Activated CD4-positive, alpha-beta T cell treated with anti-CD3 and anti-CD28 coated beads for 36 hours (primary cell): Measurements from ENCODE around the gene NLRC5. TPM values are rescaled to one million over a fixed set of nuclear protein-coding genes. Genes with fewer than 3 reads are reported as not detected.
"Not testable (repeated sequence)": the region's sequence is repeated elsewhere in the genome, so short reads cannot be mapped to it uniquely, and the experiment has no call there.

ENCODE experiments used
- ATAC-seq: fragments of 200-7000 bp; cut with Tn5 transposase; one replicate; pipeline ENCODE4 v1.10.0; 2021; ENCODE audit warnings: mild to moderate bottlenecking, moderate library complexity
- CTCF ChIA-PET: fragments of 350-600 bp; sonication (Branson Sonifier 250); formaldehyde crosslinking; loops from one replicate; lab custom pipeline; 2021; ENCODE audit warnings: antibody characterized with exemption; lab: Charles Lee
- POLR2A ChIA-PET: fragments of 350-600 bp; sonication (Branson Sonifier 250); formaldehyde crosslinking; loops from one replicate; lab custom pipeline; 2021; ENCODE audit warnings: antibody characterized with exemption, inconsistent platforms; lab: Charles Lee
- DNase-seq: peaks from one replicate; pipeline ENCODE4 v3.0.0-alpha.2; 2020
- H3K27ac Mint-ChIP-seq: one replicate; pipeline ENCODE4 v1.8.0; 2021; ENCODE audit warnings: mixed read lengths
- H3K27me3 Mint-ChIP-seq: one replicate; pipeline ENCODE4 v1.8.0; 2021; ENCODE audit warnings: mixed read lengths
- H3K36me3 Mint-ChIP-seq: one replicate; pipeline ENCODE4 v1.8.0; 2021; ENCODE audit warnings: low read depth, mixed read lengths
- H3K4me1 Mint-ChIP-seq: one replicate; pipeline ENCODE4 v1.8.0; 2021; ENCODE audit warnings: mixed read lengths
- H3K4me3 Mint-ChIP-seq: one replicate; pipeline ENCODE4 v1.8.0; 2021; ENCODE audit warnings: mild to moderate bottlenecking, moderate library complexity, mixed read lengths
- H3K9me3 Mint-ChIP-seq: one replicate; pipeline ENCODE4 v1.8.0; 2021; ENCODE audit warnings: low read depth, mixed read lengths
- intact Hi-C, 2 experiments: fragments of 100-400 bp; cut with DNase I in 1 of 2; cut with micrococcal nuclease in 1 of 2; formaldehyde crosslinking; loops; one replicate each; pipeline versions ENCODE4 v1.14.2 to v1.15.1; 2022 to 2024; cut with DNase I, micrococcal nuclease
- total RNA-seq, 2 experiments: library from RNA; stranded (reverse); gene quantifications; one replicate each; pipeline ENCODE4 v1.2.3, GENCODE V29; 2021

The NLRC5 gene
- total RNA-seq, 2 experiments from 2014 or later: 143 to 175 TPM

- ATAC-seq (no peak), DNase-seq (peak; percentile 35)
- intact Hi-C loops: no loop called here
- POLR2A ChIA-PET: interaction anchor here (0.6 kb wide), 1 partner anchor 1283 kb away, joined by 3 read pairs; no protein-coding TSS in a partner anchor
- Mint-ChIP-seq H3K27ac (no peak overlapping the region), H3K9me3 (no peaks in the 10 kb centered on the region), H3K27me3 (no peaks in the 10 kb centered on the region), H3K4me1 (peaks cover 8% of the 10 kb centered on the region), H3K36me3 (no peaks in the 10 kb centered on the region), H3K4me3 (no peak overlapping the region)
- CTCF ChIA-PET: interaction anchor here (1.0 to 1.1 kb wide), 2 partner anchors 52 to 162 kb away, joined by 3 read pairs; no protein-coding TSS in a partner anchor
Observed at GRCh38 chr16:57106767-57107166, 117.4 kb downstream of the NLRC5 start.

- CTCF ChIA-PET: interaction anchor here (0.9 to 1.1 kb wide), 3 partner anchors 51 to 197 kb away, joined by 3 read pairs; no protein-coding TSS in a partner anchor
- H3K27me3 Mint-ChIP-seq: no peaks in the 10 kb centered on the region
Observed at GRCh38 chr16:57107321-57107922, 118.1 kb downstream of the NLRC5 start.

DNA sequence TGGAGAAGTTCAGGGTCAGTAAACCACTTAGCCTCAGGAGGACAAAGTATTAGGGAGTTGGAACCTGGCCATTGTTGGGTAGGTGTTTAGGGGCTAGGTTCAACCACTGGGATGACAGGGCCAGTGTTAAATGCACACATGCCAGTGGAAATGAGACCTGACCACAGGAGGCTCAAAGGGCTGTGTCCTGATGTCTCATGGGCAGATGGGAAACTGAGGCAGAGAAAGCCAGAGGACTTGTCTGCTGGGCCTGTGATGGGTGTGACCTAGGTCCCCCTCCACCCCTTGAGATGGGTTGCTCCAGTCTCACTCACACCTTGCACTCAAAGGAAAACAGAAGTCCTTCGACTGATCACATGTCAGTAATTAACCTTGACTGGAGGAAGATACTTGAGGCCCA, 119.1 kb downstream of the NLRC5 start:
- Mint-ChIP-seq H3K4me3 (no peak overlapping the region), H3K36me3 (no peaks in the 10 kb centered on the region), H3K4me1 (peaks cover 12% of the 10 kb centered on the region), H3K9me3 (no peaks in the 10 kb centered on the region), H3K27ac (no peak overlapping the region), H3K27me3 (no peaks in the 10 kb centered on the region)
- ATAC-seq: no peak
- intact Hi-C loops: loop anchor here in 1 of 2 experiments (2.0 kb wide), 1 partner anchor 14 kb away; no protein-coding TSS in a partner anchor
- POLR2A ChIA-PET: no interaction called here
- no peak for DNase-seq
- CTCF ChIA-PET: no interaction called here

More at GRCh38 chr16:57107321-57107922, 118.1 kb downstream of the NLRC5 start:
- POLR2A ChIA-PET: no interaction called here
- no peak overlapping the region for H3K4me3 Mint-ChIP-seq
- no peaks in the 10 kb centered on the region for H3K36me3 Mint-ChIP-seq
- DNase-seq (no peak), ATAC-seq (no peak)
- no peak overlapping the region for H3K27ac Mint-ChIP-seq
- H3K4me1 Mint-ChIP-seq: peaks cover 8% of the 10 kb centered on the region
- intact Hi-C loops: no loop called here
- H3K9me3 Mint-ChIP-seq: no peaks in the 10 kb centered on the region

DNA sequence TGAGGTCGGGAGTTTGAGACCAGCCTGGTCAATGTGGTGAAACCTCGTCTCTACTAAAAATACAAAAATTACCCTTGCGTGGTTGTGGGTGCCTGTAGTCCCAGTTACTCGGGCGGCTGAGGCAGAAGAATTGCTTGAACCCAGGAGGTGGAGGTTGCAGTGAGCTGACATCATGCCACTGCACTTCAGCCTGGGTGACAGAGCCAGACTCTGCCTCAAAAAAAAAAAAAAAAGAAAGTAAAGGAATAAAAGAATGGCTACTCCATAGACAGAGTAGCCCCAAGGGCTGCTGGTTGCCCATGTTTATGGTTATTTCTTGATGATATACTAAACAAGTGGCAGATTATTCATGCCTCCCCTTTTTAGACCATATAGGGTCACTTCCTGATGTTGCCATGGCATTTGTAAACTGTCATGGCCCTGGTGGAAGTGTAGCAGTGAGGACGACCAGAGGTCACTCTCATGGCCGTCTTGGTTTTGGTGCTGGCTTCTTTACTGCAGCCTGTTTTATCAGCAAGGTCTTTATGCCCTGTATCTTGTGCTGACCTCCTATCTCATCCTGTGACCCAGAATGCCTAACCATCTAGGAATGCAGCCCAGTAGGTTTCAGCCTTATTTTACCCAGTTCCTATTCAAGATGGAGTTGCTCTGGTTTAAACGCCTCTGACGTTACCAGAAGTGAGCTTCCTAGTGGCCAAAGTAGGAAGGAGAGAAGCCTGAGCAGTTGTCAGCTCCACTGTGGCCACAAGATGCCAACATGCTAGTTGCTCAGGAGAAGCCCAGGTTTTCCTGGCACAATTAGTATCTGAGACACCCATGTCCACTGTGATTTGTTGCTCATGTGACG, 120.1 kb downstream of the NLRC5 start:
- POLR2A ChIA-PET, DNase-seq, H3K27me3 Mint-ChIP-seq, H3K9me3 Mint-ChIP-seq, ATAC-seq, H3K4me3 Mint-ChIP-seq, H3K27ac Mint-ChIP-seq, H3K36me3 Mint-ChIP-seq: not testable (repeated sequence)
- CTCF ChIA-PET: interaction anchor here (1.2 kb wide), 1 partner anchor 16 kb away, joined by 3 read pairs; no protein-coding TSS in a partner anchor
- intact Hi-C loops: loop anchor here in 1 of 2 experiments (2.0 kb wide), 1 partner anchor 15 kb away; no protein-coding TSS in a partner anchor
- H3K4me1 Mint-ChIP-seq: peaks cover 11% of the 10 kb centered on the region

DNA sequence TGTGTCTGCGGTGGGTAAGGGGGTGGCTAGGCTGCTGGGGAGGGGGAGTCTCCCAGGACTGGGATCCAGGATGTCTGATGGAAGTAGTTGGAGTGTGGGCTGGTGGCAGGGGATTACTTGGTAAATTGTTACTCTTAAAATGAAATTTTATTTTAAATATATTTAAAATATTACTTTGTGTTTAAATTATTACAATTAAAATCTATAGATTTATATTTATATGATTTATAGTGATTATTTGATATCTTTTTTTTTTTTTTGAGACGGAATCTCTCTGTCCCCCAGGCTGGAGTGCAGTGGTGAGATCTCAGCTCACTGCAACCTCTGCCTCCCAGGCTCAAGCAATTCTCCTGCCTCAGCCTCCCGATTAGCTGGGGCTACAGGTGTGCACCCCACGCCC, 121.6 kb downstream of the NLRC5 start:
- H3K4me3 Mint-ChIP-seq: no peak overlapping the region
- intact Hi-C loops: no loop called here
- CTCF ChIA-PET: interaction anchor here (0.7 to 1.3 kb wide), 3 partner anchors 18 to 292 kb away, joined by 3 to 4 read pairs (median 3); no protein-coding TSS in a partner anchor
- H3K4me1 Mint-ChIP-seq: peaks cover 4% of the 10 kb centered on the region
- H3K27me3 Mint-ChIP-seq: no peaks in the 10 kb centered on the region
- POLR2A ChIA-PET: no interaction called here
- no peaks in the 10 kb centered on the region for H3K9me3 Mint-ChIP-seq
- no peak overlapping the region for H3K27ac Mint-ChIP-seq
- H3K36me3 Mint-ChIP-seq: no peaks in the 10 kb centered on the region
- ATAC-seq (no peak), DNase-seq (no peak)

- peaks cover 4% of the 10 kb centered on the region for H3K4me1 Mint-ChIP-seq
- intact Hi-C loops: no loop called here
- H3K27ac Mint-ChIP-seq: no peak overlapping the region
- ChIA-PET CTCF (interaction anchor here (0.6 to 1.4 kb wide), 7 partner anchors 10 to 426 kb away, joined by 3 to 4 read pairs (median 3); no protein-coding TSS in a partner anchor), POLR2A (interaction anchor here (0.6 kb wide), 1 partner anchor 16 kb away, joined by 4 read pairs; no protein-coding TSS in a partner anchor)
- no peak for ATAC-seq
- DNase-seq: no peak
- no peaks in the 10 kb centered on the region for H3K27me3 Mint-ChIP-seq
- no peaks in the 10 kb centered on the region for H3K9me3 Mint-ChIP-seq
- no peaks in the 10 kb centered on the region for H3K36me3 Mint-ChIP-seq
- no peak overlapping the region for H3K4me3 Mint-ChIP-seq
Observed at GRCh38 chr16:57111420-57111819, 122.1 kb downstream of the NLRC5 start.

DNA sequence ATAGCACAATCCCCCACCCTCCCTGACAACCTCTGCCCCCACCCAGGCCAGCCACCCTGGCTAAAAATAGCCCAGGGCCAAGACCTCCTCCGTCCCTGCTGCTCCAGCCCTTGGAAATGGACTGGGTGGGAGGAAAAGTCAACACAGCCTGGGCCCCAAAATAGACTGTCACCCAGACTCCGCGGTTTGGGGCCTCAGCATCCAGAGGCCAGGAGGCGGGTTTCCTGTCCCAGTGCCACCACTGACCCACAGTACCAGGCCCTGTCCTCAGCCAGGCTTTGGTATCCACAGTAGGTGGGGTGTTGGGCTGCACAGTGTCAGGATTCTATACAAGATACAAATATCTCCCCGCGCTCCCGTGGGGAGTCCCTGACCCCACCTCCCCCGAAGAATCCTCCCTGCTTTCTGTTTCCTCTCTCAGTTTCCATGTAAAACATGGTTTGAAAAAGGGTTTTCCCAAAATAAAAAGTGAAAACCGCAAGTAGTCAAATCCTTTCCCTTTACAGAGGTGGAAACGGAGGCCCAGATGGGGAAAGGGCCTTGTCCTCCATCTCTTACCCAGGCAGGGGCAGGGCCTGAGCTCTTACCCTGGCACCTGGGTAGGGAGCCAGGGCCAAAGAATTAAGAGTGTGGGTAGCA, 123.2 kb downstream of the NLRC5 start:
- peaks cover 4% of the 10 kb centered on the region for H3K4me1 Mint-ChIP-seq
- no peak overlapping the region for H3K4me3 Mint-ChIP-seq
- ATAC-seq (peak; percentile 51), DNase-seq (no peak)
- no peaks in the 10 kb centered on the region for H3K9me3 Mint-ChIP-seq
- intact Hi-C loops: no loop called here
- H3K36me3 Mint-ChIP-seq: no peaks in the 10 kb centered on the region
- no peaks in the 10 kb centered on the region for H3K27me3 Mint-ChIP-seq
- no peak overlapping the region for H3K27ac Mint-ChIP-seq
- ChIA-PET POLR2A (interaction anchor here (0.6 kb wide), 1 partner anchor 23 kb away, joined by 3 read pairs; no protein-coding TSS in a partner anchor), CTCF (interaction anchor here (1.0 to 1.6 kb wide), 3 partner anchors 11 to 425 kb away, joined by 3 read pairs; partner anchors contain the start of gene CPNE2)

DNA sequence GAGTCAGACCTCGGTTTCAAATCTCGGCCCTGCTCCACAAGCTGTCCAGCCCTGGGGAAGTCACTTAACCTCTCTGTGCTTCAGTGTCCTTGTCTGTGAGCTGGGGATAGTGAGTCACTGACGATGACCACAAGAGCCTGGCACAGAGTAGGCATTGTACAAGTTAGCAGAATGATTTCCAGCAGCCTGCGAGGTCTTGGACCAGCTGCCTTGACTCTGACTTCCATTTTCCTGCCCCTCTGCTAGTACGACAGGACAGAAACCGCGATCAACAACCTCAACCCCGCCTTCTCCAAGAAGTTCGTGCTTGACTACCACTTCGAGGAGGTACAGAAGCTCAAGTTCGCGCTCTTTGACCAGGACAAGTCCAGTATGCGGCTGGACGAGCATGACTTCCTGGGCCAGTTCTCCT, 123.7 kb downstream of the NLRC5 start:
- H3K9me3 Mint-ChIP-seq: no peaks in the 10 kb centered on the region
- ChIA-PET POLR2A (no interaction called here), CTCF (interaction anchor here (1.0 to 1.6 kb wide), 3 partner anchors 17 to 30 kb away, joined by 3 read pairs; partner anchors contain the start of gene CPNE2)
- H3K4me3 Mint-ChIP-seq: no peak overlapping the region
- H3K4me1 Mint-ChIP-seq: peaks cover 4% of the 10 kb centered on the region
- intact Hi-C loops: no loop called here
- ATAC-seq (peak; percentile 70), DNase-seq (no peak)
- H3K27ac Mint-ChIP-seq: no peak overlapping the region
- no peaks in the 10 kb centered on the region for H3K27me3 Mint-ChIP-seq
- H3K36me3 Mint-ChIP-seq: no peaks in the 10 kb centered on the region

- intact Hi-C loops: no loop called here
- no peak overlapping the region for H3K27ac Mint-ChIP-seq
- CTCF ChIA-PET: interaction anchor here (0.7 to 1.6 kb wide), 4 partner anchors 18 to 186 kb away, joined by 3 to 4 read pairs (median 3); partner anchors contain the start of gene CPNE2
- DNase-seq: no peak
- ATAC-seq: no peak
- H3K9me3 Mint-ChIP-seq: no peaks in the 10 kb centered on the region
- H3K4me3 Mint-ChIP-seq: no peak overlapping the region
- no peaks in the 10 kb centered on the region for H3K27me3 Mint-ChIP-seq
- no peaks in the 10 kb centered on the region for H3K36me3 Mint-ChIP-seq
- POLR2A ChIA-PET: no interaction called here
- H3K4me1 Mint-ChIP-seq: peaks cover 4% of the 10 kb centered on the region
Observed at GRCh38 chr16:57113664-57114063, 124.3 kb downstream of the NLRC5 start.

- no peak overlapping the region for H3K4me3 Mint-ChIP-seq
- no peaks in the 10 kb centered on the region for H3K9me3 Mint-ChIP-seq
- H3K27ac Mint-ChIP-seq: no peak overlapping the region
- ChIA-PET POLR2A (interaction anchor here (0.7 kb wide), 1 partner anchor 186 kb away, joined by 3 read pairs; no protein-coding TSS in a partner anchor), CTCF (no interaction called here)
- intact Hi-C loops: no loop called here
- ATAC-seq: no peak
- no peaks in the 10 kb centered on the region for H3K27me3 Mint-ChIP-seq
- H3K36me3 Mint-ChIP-seq: no peaks in the 10 kb centered on the region
- no peak for DNase-seq
- H3K4me1 Mint-ChIP-seq: peaks cover 4% of the 10 kb centered on the region
Observed at GRCh38 chr16:57115168-57115513, 125.8 kb downstream of the NLRC5 start.
